Thymus (tissue), 11 donors: ENCODE measurements around the gene TCF19. TPM values are rescaled to one million over a fixed set of nuclear protein-coding genes. Genes with fewer than 3 reads are reported as not detected.
"Not testable (repeated sequence)": the region's sequence is repeated elsewhere in the genome, so short reads cannot be mapped to it uniquely, and the experiment has no call there.

Experiments used
- DNase-seq, 9 donors: peaks; one replicate each; pipeline ENCODE4 v3.0.0-alpha.2; 2013; ENCODE audit warnings: low spot score in 9 of 9, low read depth in 6 of 9, missing footprints in 1 of 9
- H3K27ac ChIP-seq, 2 donors: one replicate each; pipeline ENCODE4 v1.5.1; 2013; ENCODE audit warnings: control low read depth in 1 of 2, low read depth in 1 of 2, low read length in 1 of 2, mild to moderate bottlenecking in 1 of 2, moderate library complexity in 1 of 2
- H3K27me3 ChIP-seq, 2 donors: one replicate each; pipeline ENCODE4 v1.5.1; 2013; ENCODE audit warnings: low read length in 1 of 2; ENCODE audit not compliant: control insufficient read depth in 2 of 2, insufficient read depth in 1 of 2
- H3K36me3 ChIP-seq, 2 donors: one replicate each; pipeline ENCODE4 v1.5.1; 2013; ENCODE audit warnings: low read length in 1 of 2, mild to moderate bottlenecking in 1 of 2, moderate library complexity in 1 of 2; ENCODE audit not compliant: control insufficient read depth in 2 of 2, insufficient read depth in 2 of 2
- H3K4me1 ChIP-seq, 2 donors: one replicate each; pipeline ENCODE4 v1.5.1; 2013; ENCODE audit warnings: low read length in 2 of 2; ENCODE audit not compliant: control insufficient read depth in 2 of 2, insufficient read depth in 2 of 2
- H3K4me3 ChIP-seq, 2 donors: one replicate each; pipeline ENCODE4 v1.5.1; 2013; ENCODE audit warnings: low read length in 2 of 2, control low read depth in 1 of 2, mild to moderate bottlenecking in 1 of 2
- H3K9me3 ChIP-seq, 2 donors: one replicate each; pipeline ENCODE4 v1.5.1; 2013; ENCODE audit warnings: low read length in 1 of 2, mild to moderate bottlenecking in 1 of 2; ENCODE audit not compliant: control insufficient read depth in 2 of 2, insufficient read depth in 1 of 2
- WGBS: extraction: QIAGEN DNeasy Blood & Tissue Kit; methylation state at CpG from one replicate; pipeline ENCODE4 v1.1.7; 2013; 5-methylcytosine and 5-hydroxymethylcytosine counted together
- polyA plus RNA-seq: library from polyadenylated mRNA; stranded (reverse); fragments of 200-250 nt; gene quantifications from one replicate; pipeline ENCODE4 v1.2.3, GENCODE V29; 2013
- total RNA-seq: library from RNA; stranded (reverse); fragments of 120-200 nt; gene quantifications from one replicate; pipeline ENCODE4 v1.2.4, GENCODE V29; 2013
- donor health status: healthy.

TCF19 gene
- total and polyA plus RNA-seq, 2 donors: 5.1 to 23.8 TPM

- Histone ChIP-seq H3K9me3 (no peaks in the 10 kb centered on the region), H3K4me3 (no peak overlapping the region), H3K4me1 (peaks cover 0 to 8% of the 10 kb centered on the region in 2 donors), H3K27ac (no peak overlapping the region), H3K27me3 (no peaks in the 10 kb centered on the region), H3K36me3 (no peaks in the 10 kb centered on the region)
- 93% methylated on average over 5 of the region's 5 CpGs for WGBS
- DNase-seq: no peak
Observed at GRCh38 chr6:31172973-31173384, 14.6 kb downstream of the TCF19 start.

- Histone ChIP-seq H3K27ac (no peak overlapping the region), H3K36me3 (no peaks in the 10 kb centered on the region), H3K9me3 (no peaks in the 10 kb centered on the region), H3K4me3 (no peak overlapping the region), H3K27me3 (no peaks in the 10 kb centered on the region), H3K4me1 (peaks cover 0 to 8% of the 10 kb centered on the region in 2 donors)
- 94% methylated on average over 3 of the region's 3 CpGs for WGBS
- no peak for DNase-seq
Observed at GRCh38 chr6:31173406-31173805, 15.0 kb downstream of the TCF19 start.

GRCh38 chr6:31174378-31174777, 16.0 kb downstream of the TCF19 start:
- Histone ChIP-seq H3K4me1 (peaks cover 0 to 8% of the 10 kb centered on the region in 2 donors), H3K9me3 (no peaks in the 10 kb centered on the region), H3K36me3 (no peaks in the 10 kb centered on the region), H3K27ac (no peak overlapping the region), H3K27me3 (no peaks in the 10 kb centered on the region), H3K4me3 (no peak overlapping the region)
- 93% methylated on average over 5 of the region's 5 CpGs for WGBS
- DNase-seq: no peak

- 74% methylated on average over 3 of the region's 3 CpGs for WGBS
- Histone ChIP-seq H3K27ac (no peak overlapping the region), H3K4me3 (no peak overlapping the region), H3K9me3 (no peaks in the 10 kb centered on the region), H3K27me3 (no peaks in the 10 kb centered on the region), H3K36me3 (no peaks in the 10 kb centered on the region), H3K4me1 (peaks cover 0 to 8% of the 10 kb centered on the region in 2 donors)
- peak in 2 of 9 donors; percentile 13 to 33 for DNase-seq
Observed at GRCh38 chr6:31175971-31176370, 17.6 kb downstream of the TCF19 start.

GRCh38 chr6:31178143-31179041, 20.0 kb downstream of the TCF19 start:
- H3K27ac ChIP-seq: no peak overlapping the region
- peaks cover 0 to 8% of the 10 kb centered on the region in 2 donors for H3K4me1 ChIP-seq
- DNase-seq: no peak
- no peaks in the 10 kb centered on the region for H3K27me3 ChIP-seq
- H3K36me3 ChIP-seq: no peaks in the 10 kb centered on the region
- no peak overlapping the region for H3K4me3 ChIP-seq
- no peaks in the 10 kb centered on the region for H3K9me3 ChIP-seq
- WGBS: 71% methylated on average over 8 of the region's 8 CpGs

- H3K27ac ChIP-seq: no peak overlapping the region
- no peaks in the 10 kb centered on the region for H3K36me3 ChIP-seq
- no peak for DNase-seq
- H3K4me1 ChIP-seq: peaks cover 0 to 8% of the 10 kb centered on the region in 2 donors
- WGBS: 93% methylated on average over 4 of the region's 4 CpGs
- H3K4me3 ChIP-seq: no peak overlapping the region
- H3K9me3 ChIP-seq: no peaks in the 10 kb centered on the region
- H3K27me3 ChIP-seq: no peaks in the 10 kb centered on the region
Observed at GRCh38 chr6:31179042-31179386, 20.6 kb downstream of the TCF19 start.

- Histone ChIP-seq H3K27ac (no peak overlapping the region), H3K9me3 (no peaks in the 10 kb centered on the region), H3K27me3 (no peaks in the 10 kb centered on the region), H3K4me3 (no peak overlapping the region), H3K4me1 (peaks cover 0 to 8% of the 10 kb centered on the region in 2 donors), H3K36me3 (no peaks in the 10 kb centered on the region)
- no peak for DNase-seq
- 98% methylated on average over 8 of the region's 8 CpGs for WGBS
Observed at GRCh38 chr6:31179896-31180295, 21.5 kb downstream of the TCF19 start.

- peak in 4 of 9 donors; percentile 30 to 67 (median 52) for DNase-seq
- H3K4me3 ChIP-seq: peak overlapping the region; percentile 20 to 44
- peak overlapping the region in 1 of 2 donors; percentile 49 for H3K27ac ChIP-seq
- H3K9me3 ChIP-seq: no peaks in the 10 kb centered on the region
- H3K4me1 ChIP-seq: peaks cover 0 to 7% of the 10 kb centered on the region in 2 donors
- H3K36me3 ChIP-seq: no peaks in the 10 kb centered on the region
- H3K27me3 ChIP-seq: no peaks in the 10 kb centered on the region
- WGBS: 68% methylated on average over 26 of the region's 26 CpGs
Observed at GRCh38 chr6:31180500-31180899, 22.1 kb downstream of the TCF19 start.

- H3K27ac ChIP-seq, H3K9me3 ChIP-seq, H3K4me3 ChIP-seq, H3K27me3 ChIP-seq, DNase-seq, H3K36me3 ChIP-seq, H3K4me1 ChIP-seq: not testable (repeated sequence)
- 79% methylated on average over 2 of the region's 2 CpGs for WGBS
Observed at GRCh38 chr6:31183287-31183686, 24.9 kb downstream of the TCF19 start.
